Activated T-cell treated with anti-CD3 and anti-CD28 coated beads, Interleukin-2, amount 50 U/mL, for 72 hours (primary cell): ENCODE data around the gene ARIH1. TPM values are rescaled to one million over a fixed set of nuclear protein-coding genes. Genes with fewer than 3 reads are reported as not detected.
"Not testable (repeated sequence)": the region's sequence is repeated elsewhere in the genome, so short reads cannot be mapped to it uniquely, and the experiment has no call there.

Source experiments
- ATAC-seq, 2 donors: fragments of 150-1000 bp; cut with Tn5 transposase; replicated peaks in 1 of 2; 2 replicates each; pipeline ENCODE4 v1.10.0; 2021; ENCODE audit warnings: moderate library complexity in 2 of 2, mild to moderate bottlenecking in 1 of 2
- DNase-seq, 2 donors: peaks; one replicate each; pipeline ENCODE4 v3.0.0; 2021 to 2022; ENCODE audit warnings: mixed read lengths in 1 of 2
- H3K27ac Mint-ChIP-seq: one replicate; pipeline ENCODE4 v1.8.0; 2022; ENCODE audit warnings: mild to moderate bottlenecking, moderate library complexity, mixed read lengths
- H3K27me3 Mint-ChIP-seq: one replicate; pipeline ENCODE4 v1.8.0; 2022; ENCODE audit warnings: low read depth, mixed read lengths
- H3K36me3 Mint-ChIP-seq, 2 donors: one replicate each; pipeline ENCODE4 v1.8.0; 2022; ENCODE audit warnings: mixed read lengths in 2 of 2, mild to moderate bottlenecking in 1 of 2; ENCODE audit not compliant: insufficient read depth in 2 of 2
- H3K4me1 Mint-ChIP-seq: one replicate; pipeline ENCODE4 v1.8.0; 2022; ENCODE audit warnings: low read depth, mixed read lengths
- H3K4me3 Mint-ChIP-seq, 2 donors: one replicate each; pipeline ENCODE4 v1.8.0; 2022; ENCODE audit warnings: mild to moderate bottlenecking in 2 of 2, mixed read lengths in 2 of 2, moderate library complexity in 2 of 2
- H3K9me3 Mint-ChIP-seq, 2 donors: one replicate each; pipeline ENCODE4 v1.8.0; 2022; ENCODE audit warnings: mixed read lengths in 2 of 2
- total RNA-seq, 2 donors: library from RNA; stranded (reverse); gene quantifications; one replicate each; pipeline ENCODE4 v1.2.3, GENCODE V29; 2022

Gene ARIH1
- total RNA-seq = 100 to 1,000 TPM; 206 to 227 TPM

GRCh38 chr15:72473614-72474465, at the start of gene ARIH1:
Gene ARIH1, plus strand, starts transcription at chr15:72474330. Its CDS starts 310 bp downstream, at chr15:72474640.
- peaks cover 13 to 17% of the 10 kb centered on the region in 2 donors for H3K36me3 Mint-ChIP-seq
- peak within 1 kb of the TSS; percentile 97 for H3K27ac Mint-ChIP-seq
- DNase-seq (peak; percentile 97 to 98), ATAC-seq (peak; percentile 88 to 89)
- H3K27me3 Mint-ChIP-seq = no peaks in the 10 kb centered on the region
- H3K4me3 Mint-ChIP-seq = peak within 1 kb of the TSS; percentile 76 to 90
- peaks cover 47% of the 10 kb centered on the region for H3K4me1 Mint-ChIP-seq
- no peaks in the 10 kb centered on the region for H3K9me3 Mint-ChIP-seq

GRCh38 chr15:72426753-72427152, 47.4 kb upstream of the ARIH1 start:
- Mint-ChIP-seq H3K27ac (no peak overlapping the region), H3K36me3 (peaks cover 9 to 10% of the 10 kb centered on the region in 2 donors), H3K4me1 (no peaks in the 10 kb centered on the region), H3K27me3 (no peaks in the 10 kb centered on the region), H3K9me3 (peaks cover 11 to 13% of the 10 kb centered on the region in 2 donors), H3K4me3 (no peak overlapping the region)
- DNase-seq (no peak), ATAC-seq (no peak)

- Mint-ChIP-seq H3K36me3 (peaks cover 6 to 13% of the 10 kb centered on the region in 2 donors), H3K9me3 (peaks cover 8 to 10% of the 10 kb centered on the region in 2 donors), H3K4me1 (no peaks in the 10 kb centered on the region), H3K27me3 (peaks cover 32% of the 10 kb centered on the region), H3K4me3 (no peak overlapping the region), H3K27ac (no peak overlapping the region)
- DNase-seq (no peak), ATAC-seq (no peak)
These were observed 36.3 kb upstream of the ARIH1 start for GRCh38 chr15:72437650-72438316.

GRCh38 chr15:72442848-72443247, 31.3 kb upstream of the ARIH1 start:
- H3K36me3 Mint-ChIP-seq, ATAC-seq, H3K9me3 Mint-ChIP-seq, H3K27ac Mint-ChIP-seq, DNase-seq, H3K4me3 Mint-ChIP-seq, H3K27me3 Mint-ChIP-seq, H3K4me1 Mint-ChIP-seq: not testable (repeated sequence)

- H3K4me3 Mint-ChIP-seq = no peak overlapping the region
- no peak for DNase-seq
- H3K9me3 Mint-ChIP-seq = no peaks in the 10 kb centered on the region
- H3K4me1 Mint-ChIP-seq = no peaks in the 10 kb centered on the region
- ATAC-seq = no peak
- H3K27ac Mint-ChIP-seq = no peak overlapping the region
- H3K36me3 Mint-ChIP-seq = no peaks in the 10 kb centered on the region
- peaks cover 10% of the 10 kb centered on the region for H3K27me3 Mint-ChIP-seq
These were observed 28.7 kb upstream of the ARIH1 start for GRCh38 chr15:72445426-72445825.

GRCh38 chr15:72450805-72451204, 23.3 kb upstream of the ARIH1 start:
- H3K36me3 Mint-ChIP-seq = no peaks in the 10 kb centered on the region
- ATAC-seq = no peak
- no peak overlapping the region for H3K4me3 Mint-ChIP-seq
- no peak for DNase-seq
- H3K9me3 Mint-ChIP-seq = no peaks in the 10 kb centered on the region
- no peak overlapping the region for H3K27ac Mint-ChIP-seq
- H3K4me1 Mint-ChIP-seq = no peaks in the 10 kb centered on the region
- H3K27me3 Mint-ChIP-seq = peaks cover 14% of the 10 kb centered on the region

GRCh38 chr15:72451224-72451623, 22.9 kb upstream of the ARIH1 start:
- no peaks in the 10 kb centered on the region for H3K4me1 Mint-ChIP-seq
- no peak overlapping the region for H3K27ac Mint-ChIP-seq
- H3K36me3 Mint-ChIP-seq = no peaks in the 10 kb centered on the region
- no peak overlapping the region for H3K4me3 Mint-ChIP-seq
- DNase-seq = no peak
- no peaks in the 10 kb centered on the region for H3K9me3 Mint-ChIP-seq
- H3K27me3 Mint-ChIP-seq = peaks cover 14% of the 10 kb centered on the region
- no peak for ATAC-seq

- Mint-ChIP-seq H3K27ac (no peak overlapping the region), H3K27me3 (peaks cover 4% of the 10 kb centered on the region), H3K4me1 (peaks cover 2% of the 10 kb centered on the region), H3K9me3 (no peaks in the 10 kb centered on the region), H3K4me3 (no peak overlapping the region), H3K36me3 (no peaks in the 10 kb centered on the region)
- no peak for ATAC-seq
- DNase-seq = no peak
These were observed 17.4 kb upstream of the ARIH1 start for GRCh38 chr15:72456684-72457083.

- ATAC-seq (no peak), DNase-seq (no peak)
- H3K9me3 Mint-ChIP-seq = no peaks in the 10 kb centered on the region
- peaks cover 17% of the 10 kb centered on the region for H3K4me1 Mint-ChIP-seq
- H3K27me3 Mint-ChIP-seq = no peaks in the 10 kb centered on the region
- no peak overlapping the region for H3K4me3 Mint-ChIP-seq
- H3K27ac Mint-ChIP-seq = no peak overlapping the region
- H3K36me3 Mint-ChIP-seq = no peaks in the 10 kb centered on the region
These were observed 13.7 kb upstream of the ARIH1 start for GRCh38 chr15:72460402-72460801.

- peaks cover 17% of the 10 kb centered on the region for H3K4me1 Mint-ChIP-seq
- no peaks in the 10 kb centered on the region for H3K36me3 Mint-ChIP-seq
- no peak for ATAC-seq
- no peaks in the 10 kb centered on the region for H3K27me3 Mint-ChIP-seq
- H3K27ac Mint-ChIP-seq = no peak overlapping the region
- no peaks in the 10 kb centered on the region for H3K9me3 Mint-ChIP-seq
- H3K4me3 Mint-ChIP-seq = no peak overlapping the region
- no peak for DNase-seq
These were observed 10.4 kb upstream of the ARIH1 start for GRCh38 chr15:72463702-72464101.

GRCh38 chr15:72464251-72464650, 9.9 kb upstream of the ARIH1 start:
- Mint-ChIP-seq H3K9me3 (no peaks in the 10 kb centered on the region), H3K27ac (no peak overlapping the region)

GRCh38 chr15:72468103-72468502, 6.0 kb upstream of the ARIH1 start:
- H3K27ac Mint-ChIP-seq = peak overlapping the region; percentile 66
- no peak overlapping the region for H3K4me3 Mint-ChIP-seq
- H3K4me1 Mint-ChIP-seq = peaks cover 16% of the 10 kb centered on the region
- no peaks in the 10 kb centered on the region for H3K27me3 Mint-ChIP-seq
- H3K36me3 Mint-ChIP-seq = no peaks in the 10 kb centered on the region
- DNase-seq = no peak
- ATAC-seq = no peak
- H3K9me3 Mint-ChIP-seq = no peaks in the 10 kb centered on the region

More at GRCh38 chr15:72464251-72464650, 9.9 kb upstream of the ARIH1 start:
- H3K4me3 Mint-ChIP-seq = no peak overlapping the region
- no peaks in the 10 kb centered on the region for H3K27me3 Mint-ChIP-seq
- ATAC-seq (no peak), DNase-seq (no peak)
- H3K36me3 Mint-ChIP-seq = no peaks in the 10 kb centered on the region
- peaks cover 17% of the 10 kb centered on the region for H3K4me1 Mint-ChIP-seq

GRCh38 chr15:72472992-72473610, 1.0 kb upstream of the ARIH1 start:
- H3K36me3 Mint-ChIP-seq = peaks cover 9 to 12% of the 10 kb centered on the region in 2 donors
- DNase-seq = no peak
- no peaks in the 10 kb centered on the region for H3K27me3 Mint-ChIP-seq
- H3K9me3 Mint-ChIP-seq = no peaks in the 10 kb centered on the region
- peaks cover 39% of the 10 kb centered on the region for H3K4me1 Mint-ChIP-seq
- peak overlapping the region; percentile 76 to 90 for H3K4me3 Mint-ChIP-seq
- ATAC-seq = no peak
- peak overlapping the region; percentile 97 for H3K27ac Mint-ChIP-seq
